ENCODE measurements around the gene TMPRSS2.

DNA sequence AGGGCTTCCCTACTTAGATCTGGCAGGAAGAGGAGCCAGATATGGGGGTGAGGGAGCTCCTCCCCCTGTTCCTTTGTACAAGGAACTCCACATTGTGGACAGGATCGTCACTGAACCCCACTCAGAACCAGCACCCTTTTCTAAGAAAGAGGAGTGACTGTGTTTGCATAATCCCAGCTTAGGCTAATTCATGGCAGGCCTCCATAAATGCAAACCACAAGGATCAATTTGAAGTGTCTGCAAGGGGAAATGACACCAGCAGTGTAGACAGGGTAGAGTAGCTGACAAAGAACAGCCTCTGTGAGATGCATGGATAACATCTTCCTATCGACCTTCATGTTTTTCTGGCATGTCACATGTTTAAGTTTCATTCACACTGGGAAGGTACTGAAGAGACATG is 70.2 kb downstream of the TMPRSS2 start:
- TF ChIP-seq POLR2A (IDR thresholded peaks at IDR 0.05) = no peak
- TF ChIP-seq, protein P1, sequence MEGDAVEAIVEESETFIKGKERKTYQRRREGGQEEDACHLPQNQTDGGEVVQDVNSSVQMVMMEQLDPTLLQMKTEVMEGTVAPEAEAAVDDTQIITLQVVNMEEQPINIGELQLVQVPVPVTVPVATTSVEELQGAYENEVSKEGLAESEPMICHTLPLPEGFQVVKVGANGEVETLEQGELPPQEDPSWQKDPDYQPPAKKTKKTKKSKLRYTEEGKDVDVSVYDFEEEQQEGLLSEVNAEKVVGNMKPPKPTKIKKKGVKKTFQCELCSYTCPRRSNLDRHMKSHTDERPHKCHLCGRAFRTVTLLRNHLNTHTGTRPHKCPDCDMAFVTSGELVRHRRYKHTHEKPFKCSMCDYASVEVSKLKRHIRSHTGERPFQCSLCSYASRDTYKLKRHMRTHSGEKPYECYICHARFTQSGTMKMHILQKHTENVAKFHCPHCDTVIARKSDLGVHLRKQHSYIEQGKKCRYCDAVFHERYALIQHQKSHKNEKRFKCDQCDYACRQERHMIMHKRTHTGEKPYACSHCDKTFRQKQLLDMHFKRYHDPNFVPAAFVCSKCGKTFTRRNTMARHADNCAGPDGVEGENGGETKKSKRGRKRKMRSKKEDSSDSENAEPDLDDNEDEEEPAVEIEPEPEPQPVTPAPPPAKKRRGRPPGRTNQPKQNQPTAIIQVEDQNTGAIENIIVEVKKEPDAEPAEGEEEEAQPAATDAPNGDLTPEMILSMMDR (IDR thresholded peaks at IDR 0.05) = no peak
